DOHH2 (cell line): Measurements from ENCODE around the gene SLC25A25.

ENCODE experiments used
- EZH2phosphoT487 ChIP-seq: fragments of 200-600 bp; sonication (generic); IDR thresholded peaks from 2 replicates; pipeline ENCODE4 v1.6.1; 2017; ENCODE audit warnings: borderline replicate concordance, mild to moderate bottlenecking, antibody characterized with exemption, low read length, moderate library complexity, mixed read lengths
- TF ChIP-seq, protein P1 (sequence below): fragments of 200-600 bp; sonication (generic); IDR thresholded peaks from one replicate; pipeline ENCODE4 v1.5.1; 2014; ENCODE audit warnings: antibody characterized with exemption, mild to moderate bottlenecking, low read depth, low read length; ENCODE audit not compliant: poor library complexity, severe bottlenecking

DNA sequence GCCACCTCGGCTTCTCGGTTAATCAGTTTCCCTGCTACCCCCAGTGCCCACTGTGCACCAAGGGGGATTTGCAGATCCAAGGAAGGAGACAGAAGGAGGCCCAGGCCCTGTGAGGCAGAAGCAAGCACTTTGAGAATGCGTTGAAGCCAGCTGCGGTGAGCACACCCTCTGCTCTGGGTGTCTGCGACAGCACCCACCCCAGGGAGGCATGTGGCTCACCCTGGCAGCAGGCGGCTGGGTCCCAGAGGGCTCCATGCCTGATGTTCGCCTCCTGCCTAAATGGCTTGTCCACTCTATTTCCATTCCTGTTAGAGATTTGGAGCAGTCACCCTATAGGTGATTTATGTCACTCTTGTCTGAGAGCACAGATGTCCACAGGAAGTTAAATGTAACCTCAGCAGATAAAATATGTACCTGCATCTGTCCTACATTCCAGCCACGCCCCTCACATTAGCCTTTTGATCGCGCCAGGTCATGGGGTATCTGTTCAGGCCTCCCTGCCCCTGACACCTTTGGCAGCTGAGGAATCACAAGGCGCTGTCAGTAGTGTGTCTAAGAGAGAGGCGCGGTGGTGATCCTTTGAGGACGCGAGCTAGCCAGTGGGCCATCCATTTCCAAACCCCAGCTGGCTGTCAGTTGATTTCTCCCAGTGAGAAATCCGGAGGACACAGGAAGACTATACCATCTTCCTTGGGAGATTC, 31.3 kb downstream of the SLC25A25 start:
- TF ChIP-seq, protein P1, sequence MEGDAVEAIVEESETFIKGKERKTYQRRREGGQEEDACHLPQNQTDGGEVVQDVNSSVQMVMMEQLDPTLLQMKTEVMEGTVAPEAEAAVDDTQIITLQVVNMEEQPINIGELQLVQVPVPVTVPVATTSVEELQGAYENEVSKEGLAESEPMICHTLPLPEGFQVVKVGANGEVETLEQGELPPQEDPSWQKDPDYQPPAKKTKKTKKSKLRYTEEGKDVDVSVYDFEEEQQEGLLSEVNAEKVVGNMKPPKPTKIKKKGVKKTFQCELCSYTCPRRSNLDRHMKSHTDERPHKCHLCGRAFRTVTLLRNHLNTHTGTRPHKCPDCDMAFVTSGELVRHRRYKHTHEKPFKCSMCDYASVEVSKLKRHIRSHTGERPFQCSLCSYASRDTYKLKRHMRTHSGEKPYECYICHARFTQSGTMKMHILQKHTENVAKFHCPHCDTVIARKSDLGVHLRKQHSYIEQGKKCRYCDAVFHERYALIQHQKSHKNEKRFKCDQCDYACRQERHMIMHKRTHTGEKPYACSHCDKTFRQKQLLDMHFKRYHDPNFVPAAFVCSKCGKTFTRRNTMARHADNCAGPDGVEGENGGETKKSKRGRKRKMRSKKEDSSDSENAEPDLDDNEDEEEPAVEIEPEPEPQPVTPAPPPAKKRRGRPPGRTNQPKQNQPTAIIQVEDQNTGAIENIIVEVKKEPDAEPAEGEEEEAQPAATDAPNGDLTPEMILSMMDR, result no peak
- no peak for TF ChIP-seq EZH2phosphoT487
